HG03439 (cell line): Measurements from ENCODE around the gene HM13.
"Not testable (repeated sequence)": the region's sequence is repeated elsewhere in the genome, so short reads cannot be mapped to it uniquely, and the experiment has no call there.

Experiments
- ATAC-seq: cut with Tn5 transposase; IDR thresholded peaks from one replicate; pipeline ENCODE4 v1.9.1; 2021; ENCODE audit warnings: mild to moderate bottlenecking, moderate library complexity; ENCODE audit not compliant: unreplicated experiment

Gene HM13

GRCh38 chr20:31565699-31566318 is 51.6 kb downstream of the HM13 start:
- no peak for ATAC-seq

- no peak for ATAC-seq
Measured at GRCh38 chr20:31566319-31566657, 52.0 kb downstream of the HM13 start.

GRCh38 chr20:31566658-31567379 is 52.6 kb downstream of the HM13 start:
- ATAC-seq = no peak

GRCh38 chr20:31567380-31567720 is 53.1 kb downstream of the HM13 start:
- ATAC-seq = no peak

DNA sequence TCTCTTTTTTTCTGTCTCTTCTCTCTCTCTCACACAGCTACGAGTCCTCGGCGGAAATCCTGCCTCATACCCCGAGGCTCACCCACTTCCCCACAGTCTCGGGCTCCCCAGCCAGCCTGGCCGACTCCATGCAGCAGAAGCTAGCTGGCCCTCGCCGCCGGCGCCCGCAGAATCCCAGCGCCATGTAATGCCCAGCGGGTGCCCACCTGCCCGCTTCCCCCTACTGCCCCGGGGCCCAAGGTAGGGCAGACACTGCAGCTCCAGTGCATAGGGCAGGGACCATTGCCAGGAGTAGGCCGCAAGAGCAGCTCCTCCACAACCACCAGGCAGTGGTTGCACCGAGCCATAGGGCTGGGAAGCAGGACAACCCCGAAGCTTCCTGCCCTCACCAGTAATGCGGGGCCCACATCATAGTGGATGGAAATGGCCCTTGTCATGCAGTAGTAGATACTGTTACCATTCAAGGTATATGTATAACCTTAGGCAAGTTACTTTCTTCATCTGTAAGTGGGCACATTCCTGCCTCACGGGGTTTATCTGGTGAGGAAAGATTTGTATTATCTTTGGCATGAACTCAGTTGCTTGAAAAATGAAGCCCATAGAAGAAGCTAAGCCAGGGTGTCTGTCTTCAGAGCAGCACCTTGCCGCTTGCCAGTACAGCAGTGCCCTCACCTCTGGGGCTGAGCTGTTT is 53.9 kb downstream of the HM13 start:
- ATAC-seq = no peak

- ATAC-seq = no peak
Measured at GRCh38 chr20:31568773-31569162, 54.5 kb downstream of the HM13 start.

DNA sequence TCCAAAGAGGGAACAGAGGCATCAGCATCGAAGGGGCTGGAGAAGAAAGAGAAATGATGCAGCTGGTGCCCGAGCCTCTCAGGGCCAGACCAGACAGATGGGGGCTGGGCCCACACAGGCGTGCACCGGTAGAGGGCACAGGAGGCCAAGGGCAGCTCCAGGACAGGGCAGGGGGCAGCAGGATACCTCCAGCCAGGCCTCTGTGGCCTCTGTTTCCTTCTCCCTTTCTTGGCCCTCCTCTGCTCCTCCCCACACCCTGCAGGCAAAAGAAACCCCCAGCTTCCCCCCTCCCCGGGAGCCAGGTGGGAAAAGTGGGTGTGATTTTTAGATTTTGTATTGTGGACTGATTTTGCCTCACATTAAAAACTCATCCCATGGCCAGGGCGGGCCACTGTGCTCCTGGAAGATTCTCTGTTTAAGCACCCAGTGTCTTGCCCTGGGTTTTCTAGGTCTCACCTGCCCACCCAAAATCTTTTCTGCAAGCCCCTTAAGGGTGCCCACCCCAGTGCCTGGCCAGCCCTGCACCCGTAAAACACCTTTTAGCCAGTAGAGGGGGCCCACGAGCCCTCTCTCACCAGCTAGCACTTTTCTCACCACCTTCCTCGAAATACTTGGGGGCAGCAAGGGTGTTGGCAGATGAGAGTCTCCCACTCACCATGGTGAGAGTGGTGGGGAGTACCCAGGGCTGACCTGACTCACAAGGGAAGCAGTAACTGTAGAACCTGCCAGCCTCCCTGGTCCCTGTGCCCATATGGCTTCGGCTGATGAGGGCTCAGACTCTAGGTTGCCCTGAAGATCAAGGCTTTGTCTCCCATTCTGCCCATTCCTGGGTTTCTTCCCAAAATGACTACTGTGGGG is 55.1 kb downstream of the HM13 start:
- ATAC-seq = no peak

- no peak for ATAC-seq
Measured at GRCh38 chr20:31570021-31570463, 55.8 kb downstream of the HM13 start.

GRCh38 chr20:31570735-31571617 is 56.7 kb downstream of the HM13 start:
- ATAC-seq = no peak

- ATAC-seq = peak; percentile 2
Measured at GRCh38 chr20:31572042-31572700, 57.9 kb downstream of the HM13 start.

DNA sequence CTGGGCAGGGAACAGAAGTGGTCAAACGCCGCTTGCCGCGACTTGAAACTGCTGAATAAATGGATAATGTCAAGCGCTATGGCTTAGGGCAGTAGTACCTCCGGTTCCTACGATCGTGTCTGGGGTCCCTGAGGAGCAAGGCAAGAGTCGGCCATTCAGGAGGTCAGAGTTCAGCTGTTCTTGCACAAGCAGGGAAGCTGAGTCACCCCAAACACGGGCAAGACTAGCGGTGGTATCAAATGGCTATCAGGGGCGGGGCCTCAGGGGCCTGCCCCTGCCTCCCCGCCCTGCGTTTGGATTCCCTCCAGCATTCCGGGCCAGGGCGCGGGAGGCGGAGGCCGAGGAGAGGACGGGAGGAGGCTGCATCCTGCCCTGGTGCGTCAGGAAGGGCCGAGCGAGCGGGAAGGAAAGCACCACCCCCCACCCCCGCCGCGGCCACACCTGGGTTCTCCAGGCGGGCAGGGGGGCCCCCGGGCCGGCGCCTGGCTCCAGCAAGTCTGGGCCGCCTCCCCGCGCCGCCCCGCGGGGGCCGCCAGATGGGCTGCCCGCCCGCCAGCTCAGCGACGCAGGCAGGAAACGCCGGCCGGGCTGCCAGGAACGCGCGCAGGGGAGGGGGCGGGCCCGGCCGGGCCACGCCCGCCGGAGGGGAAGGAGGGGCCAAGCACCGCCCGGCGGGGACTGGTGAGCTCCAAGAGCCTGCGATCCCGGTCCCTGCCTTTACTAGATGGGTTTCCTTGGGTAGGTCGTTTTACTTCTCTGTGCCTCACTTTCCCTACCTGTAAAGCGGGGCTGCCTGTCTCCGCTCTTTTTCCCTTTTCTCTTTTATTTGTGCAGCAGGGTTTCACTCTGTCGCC is 58.7 kb downstream of the HM13 start:
- ATAC-seq = peak; percentile 79

- ATAC-seq = peak; percentile 7
Measured at GRCh38 chr20:31573555-31574321, 59.5 kb downstream of the HM13 start.

DNA sequence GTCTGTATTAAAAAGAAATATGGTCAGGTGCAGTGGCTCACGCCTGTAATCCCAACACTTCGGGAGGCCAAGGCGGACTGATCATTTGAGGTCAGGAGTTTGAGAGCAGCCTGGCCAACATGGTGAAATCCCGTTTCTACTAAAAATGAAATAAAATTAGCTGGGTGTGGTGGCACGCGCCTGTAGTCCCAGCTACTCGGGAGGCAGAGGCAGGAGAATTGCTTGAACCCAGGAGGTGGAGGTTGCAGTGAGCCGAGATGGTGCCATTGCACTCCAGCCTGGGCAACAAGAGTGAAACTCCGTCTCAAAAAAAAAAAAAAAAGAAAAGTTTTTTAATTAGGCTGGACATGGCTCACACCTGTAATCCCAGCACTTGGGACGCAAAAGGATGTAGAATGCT is 60.7 kb downstream of the HM13 start:
- ATAC-seq = not testable (repeated sequence)

- no peak for ATAC-seq
Measured at GRCh38 chr20:31576751-31577150, 62.5 kb downstream of the HM13 start.

DNA sequence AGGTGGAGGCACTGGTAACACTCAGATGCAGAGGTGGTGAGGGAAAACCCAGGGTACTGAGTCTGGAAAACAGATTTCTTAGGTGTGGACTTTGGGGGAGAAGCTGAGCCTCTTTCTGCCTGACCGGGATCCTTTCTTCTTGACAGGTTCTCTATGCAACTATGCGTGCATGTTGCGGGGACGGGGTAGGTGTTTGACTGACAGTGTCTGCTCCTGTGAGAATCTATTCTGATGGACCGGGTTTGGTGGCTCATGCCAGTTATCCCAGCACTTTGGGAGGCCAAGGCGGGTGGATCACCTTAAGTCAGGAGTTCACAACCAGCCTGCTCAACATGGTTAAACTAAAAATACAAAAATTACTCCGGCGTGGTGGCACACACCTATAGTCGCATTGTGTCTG is 63.0 kb downstream of the HM13 start:
- no peak for ATAC-seq

DNA sequence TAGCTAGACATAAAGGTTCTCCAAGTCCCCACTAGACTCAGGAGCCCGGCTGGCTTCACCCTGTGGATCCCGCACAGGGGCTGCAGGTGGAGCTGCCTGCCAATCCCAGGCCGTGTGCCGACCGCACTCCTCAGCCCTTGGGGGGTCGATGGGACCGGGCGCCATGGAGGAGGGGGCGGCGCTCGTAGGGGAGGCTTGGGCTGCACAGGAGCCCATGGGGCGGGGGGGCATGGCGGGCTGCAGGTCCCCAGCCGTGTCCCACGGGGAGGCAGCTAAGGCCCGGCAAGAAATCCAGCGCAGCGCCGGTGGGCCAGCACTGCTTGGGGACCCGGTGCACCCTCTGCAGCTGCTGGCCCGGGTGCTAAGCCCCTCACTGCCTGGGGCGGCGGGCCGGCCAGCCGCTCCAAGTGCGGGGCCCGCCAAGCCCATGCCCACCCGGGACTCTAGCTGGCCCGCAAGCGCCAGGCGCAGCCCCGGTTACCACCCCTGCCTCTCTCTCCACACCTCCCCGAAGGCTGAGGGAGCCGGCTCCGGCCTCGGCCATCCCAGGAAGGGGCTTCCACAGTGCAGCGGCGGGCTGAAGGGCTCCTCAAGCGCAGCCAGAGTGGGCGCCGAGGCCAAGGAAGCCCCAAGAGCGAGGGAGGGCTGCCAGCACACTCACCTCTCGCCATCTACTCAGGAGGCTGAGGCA is 64.4 kb downstream of the HM13 start:
- ATAC-seq = no peak

DNA sequence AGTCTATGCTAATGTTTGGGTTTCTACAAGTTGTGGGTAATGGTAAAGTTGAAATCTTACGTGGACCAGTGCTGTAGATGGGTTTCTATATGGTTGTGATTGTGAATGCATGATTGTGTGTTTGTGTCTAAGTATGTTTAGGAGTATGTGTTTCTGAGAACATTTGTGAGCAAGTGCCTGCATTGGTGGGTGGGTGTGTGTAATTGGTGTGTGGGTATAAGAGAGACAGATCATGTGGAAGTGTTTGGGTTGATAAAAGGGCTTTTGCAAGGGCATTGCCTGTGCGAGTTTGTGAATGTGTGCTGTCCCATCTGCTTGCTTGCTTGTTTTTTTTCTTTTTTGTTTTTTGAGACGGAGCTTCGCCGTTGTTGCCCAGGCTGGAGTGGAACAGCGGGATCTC is 65.0 kb downstream of the HM13 start:
- no peak for ATAC-seq
